Panc1 (cell line): ENCODE results near the gene TSPAN16. TPM values are rescaled to one million over a fixed set of nuclear protein-coding genes. Genes with fewer than 3 reads are reported as not detected.
A peak's percentile ranks its signal among the peaks of the same experiment; 100 is the strongest.

Experiments used
- ATAC-seq: fragments of 200-7000 bp; cut with Tn5 transposase; 2 replicates; pipeline ENCODE4 v1.9.1; 2020; ENCODE audit warnings: mild to moderate bottlenecking, moderate library complexity
- BruUV-seq: library from RNA; stranded (reverse); fragments of 400-500 nt; replicated peaks from 2 replicates; lab custom pipeline; 2021; lab: Mats Ljungman, UMichigan
- CTCF ChIA-PET: fragments of 300-600 bp; sonication (Branson Sonifier 250); formaldehyde crosslinking; loops from one replicate; lab custom pipeline; 2022; ENCODE audit warnings: antibody characterized with exemption; lab: Charles Lee
- POLR2A ChIA-PET: fragments of 300-600 bp; sonication (Branson Sonifier 250); formaldehyde crosslinking; loops from one replicate; lab custom pipeline; 2022; ENCODE audit warnings: antibody characterized with exemption; lab: Charles Lee
- DNase-seq: peaks from one replicate; pipeline ENCODE4 v3.0.0-alpha.2; 2010; ENCODE audit warnings: low read depth, low spot score
- H3K27ac ChIP-seq: 2 replicates; pipeline ENCODE4 v1.5.1; 2011; ENCODE audit warnings: mild to moderate bottlenecking, low read length, inconsistent platforms
- H3K27me3 ChIP-seq: fragments of 200-500 bp; sonication (Bioruptor generic); 2 replicates; pipeline ENCODE4 v1.6.0; 2014; ENCODE audit warnings: low read length, inconsistent platforms; ENCODE audit not compliant: control insufficient read depth, insufficient read depth
- H3K36me3 ChIP-seq: fragments of 200-500 bp; sonication (Bioruptor generic); 2 replicates; pipeline ENCODE4 v1.5.1; 2014; ENCODE audit warnings: inconsistent platforms, mild to moderate bottlenecking, low read length, moderate library complexity; ENCODE audit not compliant: control insufficient read depth, insufficient read depth
- H3K4me1 ChIP-seq: 2 replicates; pipeline ENCODE4 v1.5.1; 2011; ENCODE audit warnings: inconsistent platforms, mild to moderate bottlenecking, low read length, moderate library complexity; ENCODE audit not compliant: control insufficient read depth, insufficient read depth
- H3K4me3 ChIP-seq, 2 experiments: 2 replicates each; pipeline ENCODE4 v1.5.1; 2011 to 2012; ENCODE audit warnings: low read depth in 2 of 2, low read length in 2 of 2, mild to moderate bottlenecking in 2 of 2, inconsistent platforms in 1 of 2, moderate library complexity in 1 of 2
- H3K9me3 ChIP-seq: fragments of 200-500 bp; sonication (Bioruptor generic); 2 replicates; pipeline ENCODE4 v1.5.1; 2014; ENCODE audit warnings: low read depth, mild to moderate bottlenecking, inconsistent platforms, low read length, moderate library complexity; ENCODE audit not compliant: control insufficient read depth, insufficient read depth
- POLR2AphosphoS5 ChIP-seq: IDR thresholded peaks from 2 replicates; pipeline ENCODE4 v1.6.1; 2012; ENCODE audit warnings: mild to moderate bottlenecking, low read depth, low read length, moderate library complexity
- SIN3A ChIP-seq: IDR thresholded peaks from 2 replicates; pipeline ENCODE4 v1.6.1; 2012; ENCODE audit warnings: low read depth, mild to moderate bottlenecking, low read length, moderate library complexity, borderline replicate concordance; ENCODE audit not compliant: insufficient read depth
- TCF7L2 ChIP-seq: IDR thresholded peaks from 2 replicates; pipeline ENCODE4 v1.6.1; 2011; ENCODE audit warnings: mild to moderate bottlenecking, low read depth, low read length, inconsistent platforms
- in situ Hi-C: cut with HindIII; loops from 2 replicates; pipeline ENCODE4 v1.10.0; 2016; ENCODE audit warnings: low sequenced_read_pairs, low pct_unique_long_range_greater_than_20kb
- intact Hi-C: fragments of 100-400 bp; cut with micrococcal nuclease; formaldehyde crosslinking; loops from one replicate; pipeline ENCODE4 v1.10.0; 2022; ENCODE audit not compliant: unreplicated experiment
- total RNA-seq: library from RNA; stranded (reverse); gene quantifications from one replicate; pipeline ENCODE4 v1.2.1, GENCODE V29; 2021; ENCODE audit not compliant: unreplicated experiment
- TF ChIP-seq, protein P1 (sequence below), 2 experiments: IDR thresholded peaks; 2 replicates each; pipeline ENCODE4 v1.6.1; 2011 to 2012; ENCODE audit warnings: low read depth in 2 of 2, control low read depth in 1 of 2, low read length in 1 of 2, mild to moderate bottlenecking in 1 of 2, moderate library complexity in 1 of 2; ENCODE audit not compliant: insufficient read depth in 1 of 2
- TF ChIP-seq, protein P2 (sequence below): fragments of 450-650 bp; IDR thresholded peaks from 2 replicates; pipeline ENCODE4 v1.5.1; 2017; ENCODE audit warnings: mild to moderate bottlenecking

The TSPAN16 gene
- total RNA-seq, 1 experiment from 2014 or later, result not detected

DNA sequence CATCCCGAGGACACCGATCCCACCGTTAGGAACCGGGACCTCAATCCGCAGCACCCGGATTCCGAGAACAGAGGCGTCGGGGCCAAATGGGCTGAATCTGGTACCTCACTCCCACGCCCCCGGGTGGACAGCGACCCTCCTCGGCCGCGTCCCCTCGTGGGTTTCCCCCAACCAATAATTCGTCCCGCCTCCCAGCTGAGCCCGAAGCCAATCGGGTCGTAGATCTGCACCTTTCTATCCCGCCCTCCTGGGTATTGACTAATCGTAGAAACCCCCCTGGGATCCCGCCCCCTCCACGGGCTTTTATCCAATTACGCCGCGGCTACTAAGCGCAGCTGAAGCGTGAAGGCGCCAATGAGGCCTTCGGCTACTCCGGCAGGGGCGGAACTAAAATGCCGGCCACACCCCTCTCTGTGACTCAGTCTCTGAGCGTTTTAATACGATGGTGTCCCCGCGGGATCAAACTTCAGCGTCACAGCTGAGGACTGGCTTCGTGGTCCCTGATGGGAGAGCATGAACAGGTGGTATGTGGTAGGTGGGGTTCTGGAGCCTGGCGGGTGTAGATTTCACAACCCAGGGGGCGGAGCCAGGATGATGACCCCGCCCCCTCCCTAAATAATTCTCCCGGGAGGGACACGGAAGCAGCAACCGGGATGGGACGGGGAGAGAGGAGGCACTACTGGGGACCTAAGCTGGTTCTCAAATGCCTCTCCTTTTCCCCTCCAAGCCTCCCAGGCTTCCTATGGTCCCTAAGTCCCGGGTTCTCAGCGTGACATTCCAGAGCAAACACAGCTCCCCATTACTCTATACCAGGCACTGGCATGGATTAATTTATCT, 50.4 kb downstream of the TSPAN16 start, which contains the start of the genes CCDC159 and TMEM205:
Gene CCDC159, plus strand, starts transcription at position 416 of the 837 bp plus-strand sequence. Its CDS starts 88 bp downstream, at position 504.
Gene TMEM205, minus strand, starts transcription at position 165 of the 837 bp plus-strand sequence. CDS start 649 bp downstream, outside the sequence.
- Histone ChIP-seq H3K36me3 (no peaks in the 10 kb centered on the region), H3K4me1 (peaks cover 17% of the 10 kb centered on the region), H3K4me3 (peak within 1 kb of the TSS; percentile 58 to 78), H3K27ac (peak within 1 kb of the TSS; percentile 95), H3K27me3 (no peaks in the 10 kb centered on the region), H3K9me3 (no peaks in the 10 kb centered on the region)
- in situ Hi-C loops, result no loop called here
- TF ChIP-seq, protein P1, sequence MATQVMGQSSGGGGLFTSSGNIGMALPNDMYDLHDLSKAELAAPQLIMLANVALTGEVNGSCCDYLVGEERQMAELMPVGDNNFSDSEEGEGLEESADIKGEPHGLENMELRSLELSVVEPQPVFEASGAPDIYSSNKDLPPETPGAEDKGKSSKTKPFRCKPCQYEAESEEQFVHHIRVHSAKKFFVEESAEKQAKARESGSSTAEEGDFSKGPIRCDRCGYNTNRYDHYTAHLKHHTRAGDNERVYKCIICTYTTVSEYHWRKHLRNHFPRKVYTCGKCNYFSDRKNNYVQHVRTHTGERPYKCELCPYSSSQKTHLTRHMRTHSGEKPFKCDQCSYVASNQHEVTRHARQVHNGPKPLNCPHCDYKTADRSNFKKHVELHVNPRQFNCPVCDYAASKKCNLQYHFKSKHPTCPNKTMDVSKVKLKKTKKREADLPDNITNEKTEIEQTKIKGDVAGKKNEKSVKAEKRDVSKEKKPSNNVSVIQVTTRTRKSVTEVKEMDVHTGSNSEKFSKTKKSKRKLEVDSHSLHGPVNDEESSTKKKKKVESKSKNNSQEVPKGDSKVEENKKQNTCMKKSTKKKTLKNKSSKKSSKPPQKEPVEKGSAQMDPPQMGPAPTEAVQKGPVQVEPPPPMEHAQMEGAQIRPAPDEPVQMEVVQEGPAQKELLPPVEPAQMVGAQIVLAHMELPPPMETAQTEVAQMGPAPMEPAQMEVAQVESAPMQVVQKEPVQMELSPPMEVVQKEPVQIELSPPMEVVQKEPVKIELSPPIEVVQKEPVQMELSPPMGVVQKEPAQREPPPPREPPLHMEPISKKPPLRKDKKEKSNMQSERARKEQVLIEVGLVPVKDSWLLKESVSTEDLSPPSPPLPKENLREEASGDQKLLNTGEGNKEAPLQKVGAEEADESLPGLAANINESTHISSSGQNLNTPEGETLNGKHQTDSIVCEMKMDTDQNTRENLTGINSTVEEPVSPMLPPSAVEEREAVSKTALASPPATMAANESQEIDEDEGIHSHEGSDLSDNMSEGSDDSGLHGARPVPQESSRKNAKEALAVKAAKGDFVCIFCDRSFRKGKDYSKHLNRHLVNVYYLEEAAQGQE (IDR thresholded peaks at IDR 0.05; ENCODE audit: insufficient read depth in 1 of 2, low read depth in 2 of 2, low read length in 1 of 2), result peak; percentile 32 to 36; a peak in 1 of 4 replicates
- TF ChIP-seq TCF7L2 (no peak), POLR2AphosphoS5 (peak; percentile 65), SIN3A (0 out of 2 replicates have a peak, but pooled peaks have one; percentile 9)
- TF ChIP-seq, protein P2, sequence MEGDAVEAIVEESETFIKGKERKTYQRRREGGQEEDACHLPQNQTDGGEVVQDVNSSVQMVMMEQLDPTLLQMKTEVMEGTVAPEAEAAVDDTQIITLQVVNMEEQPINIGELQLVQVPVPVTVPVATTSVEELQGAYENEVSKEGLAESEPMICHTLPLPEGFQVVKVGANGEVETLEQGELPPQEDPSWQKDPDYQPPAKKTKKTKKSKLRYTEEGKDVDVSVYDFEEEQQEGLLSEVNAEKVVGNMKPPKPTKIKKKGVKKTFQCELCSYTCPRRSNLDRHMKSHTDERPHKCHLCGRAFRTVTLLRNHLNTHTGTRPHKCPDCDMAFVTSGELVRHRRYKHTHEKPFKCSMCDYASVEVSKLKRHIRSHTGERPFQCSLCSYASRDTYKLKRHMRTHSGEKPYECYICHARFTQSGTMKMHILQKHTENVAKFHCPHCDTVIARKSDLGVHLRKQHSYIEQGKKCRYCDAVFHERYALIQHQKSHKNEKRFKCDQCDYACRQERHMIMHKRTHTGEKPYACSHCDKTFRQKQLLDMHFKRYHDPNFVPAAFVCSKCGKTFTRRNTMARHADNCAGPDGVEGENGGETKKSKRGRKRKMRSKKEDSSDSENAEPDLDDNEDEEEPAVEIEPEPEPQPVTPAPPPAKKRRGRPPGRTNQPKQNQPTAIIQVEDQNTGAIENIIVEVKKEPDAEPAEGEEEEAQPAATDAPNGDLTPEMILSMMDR, result no peak
- TSS peak; percentile 77 for BruUV-seq
- DNase-seq, result peak; percentile 96
- POLR2A ChIA-PET, result no interaction called here
- ATAC-seq, result peak; percentile 93
- CTCF ChIA-PET, result interaction anchor here (0.6 kb wide), 2 partner anchors 52 to 104 kb away, joined by 3 read pairs; no protein-coding TSS in a partner anchor
- intact Hi-C loops, result no loop called here

DNA sequence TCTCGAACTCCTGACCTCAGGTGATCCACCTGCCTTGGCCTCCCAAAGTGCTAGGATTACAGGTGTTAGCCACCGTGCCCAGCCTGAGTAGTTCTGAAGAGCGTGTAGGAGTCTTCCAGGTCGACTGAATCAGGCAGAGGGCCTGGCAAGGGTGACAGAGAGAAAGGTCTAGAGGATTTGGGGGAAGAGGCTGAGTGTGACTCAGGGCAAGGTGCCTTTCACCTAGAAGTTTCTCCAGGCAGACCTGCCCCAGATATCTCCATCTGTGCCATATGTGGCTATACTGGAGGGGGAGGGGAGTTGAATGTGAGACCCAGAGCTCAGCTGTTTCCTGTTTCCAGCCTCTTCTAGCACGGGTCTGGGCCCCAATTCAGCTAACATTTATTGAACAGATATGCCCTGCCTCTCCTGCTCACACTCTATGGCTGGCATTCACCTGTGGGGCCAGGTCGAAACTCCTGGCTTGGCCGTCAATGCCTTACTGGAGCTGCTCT, 51.6 kb downstream of the TSPAN16 start:
- BruUV-seq, result no TSS peak
- no peak overlapping the region for H3K4me3 ChIP-seq
- ChIA-PET CTCF (no interaction called here), POLR2A (no interaction called here)
- DNase-seq, result no peak
- no peaks in the 10 kb centered on the region for H3K9me3 ChIP-seq
- in situ Hi-C loops, result no loop called here
- intact Hi-C loops, result no loop called here
- H3K4me1 ChIP-seq, result peaks cover 17% of the 10 kb centered on the region
- H3K27ac ChIP-seq, result peak overlapping the region; percentile 95
- ATAC-seq, result no peak
- no peaks in the 10 kb centered on the region for H3K36me3 ChIP-seq
- no peaks in the 10 kb centered on the region for H3K27me3 ChIP-seq
- TF ChIP-seq SIN3A (no peak), TCF7L2 (no peak), POLR2AphosphoS5 (no peak)
- TF ChIP-seq, protein P2, result no peak
- TF ChIP-seq, protein P1 (IDR thresholded peaks at IDR 0.05; ENCODE audit: insufficient read depth in 1 of 2, low read depth in 2 of 2, low read length in 1 of 2), result no peak
